ENCODE measurements around the gene CPXM1.

Gene CPXM1

DNA sequence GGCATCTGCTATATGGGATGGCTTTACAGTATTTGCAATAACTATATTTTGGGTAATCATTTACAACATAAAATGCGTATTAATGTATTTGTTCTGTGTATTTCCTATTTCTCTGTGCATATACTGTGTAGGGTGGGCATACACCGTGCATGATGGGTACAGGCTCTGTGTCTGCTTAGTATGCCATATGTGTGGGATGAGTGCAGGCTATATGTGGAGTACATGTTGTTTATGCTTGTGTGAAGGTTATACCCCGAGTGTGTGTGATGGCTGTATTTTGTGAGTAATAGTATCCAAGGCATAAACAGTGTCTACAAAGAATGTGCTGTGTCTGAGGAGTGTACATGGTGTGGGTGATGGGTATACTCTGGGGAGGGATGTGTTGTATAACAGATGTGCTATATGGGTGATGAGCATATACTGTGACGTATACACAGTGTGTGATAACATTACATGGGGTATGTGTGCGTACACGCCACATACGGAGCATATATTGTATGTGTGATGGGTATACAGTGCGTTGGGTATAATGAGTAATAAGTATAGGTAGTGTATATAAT lies 52.7 kb downstream of the CPXM1 start:
- no peak overlapping the region for H2AFZ ChIP-seq (ENCODE audit: low read depth, low read length)
- H2BK5ac ChIP-seq (ENCODE audit: low read depth, low read length, poor library complexity, severe bottlenecking): no peak overlapping the region
- H2BK12ac ChIP-seq (ENCODE audit: low read length in 2 of 2): no peak overlapping the region
- WGBS: 89% methylated on average over 8 of the region's 8 CpGs
- H3K4me3 ChIP-seq (ENCODE audit: insufficient read depth in 1 of 2, low read depth in 1 of 2, low read length in 2 of 2): no peak overlapping the region
- DNase-seq: no peak
- H4K8ac ChIP-seq (ENCODE audit: low read length): no peak overlapping the region
- no peak overlapping the region for H3K18ac ChIP-seq (ENCODE audit: low read depth in 1 of 2, low read length in 2 of 2)
- H2BK120ac ChIP-seq (ENCODE audit: low read depth, low read length): no peak overlapping the region
- H4K91ac ChIP-seq (ENCODE audit: low read length): no peak overlapping the region
- no peak overlapping the region for H3K4me2 ChIP-seq (ENCODE audit: low read length, poor library complexity, severe bottlenecking)
- peaks cover 23% of the 10 kb centered on the region for H3K4me1 ChIP-seq (ENCODE audit: control insufficient read depth, insufficient read depth, low read depth, low read length)
- no peaks in the 10 kb centered on the region for H3K9me3 ChIP-seq (ENCODE audit: control insufficient read depth, low read length)
- H3K36me3 ChIP-seq (ENCODE audit: control insufficient read depth in 1 of 2, insufficient read depth in 2 of 2, low read depth in 1 of 2, low read length in 2 of 2): no peaks in the 10 kb centered on the region
- no peak overlapping the region for H3K14ac ChIP-seq (ENCODE audit: low read length in 2 of 2)
- H2BK15ac ChIP-seq (ENCODE audit: low read depth, poor library complexity, severe bottlenecking): no peak overlapping the region
- no peaks in the 10 kb centered on the region for H3K79me1 ChIP-seq (replicated peaks; ENCODE audit: low read length, poor library complexity, severe bottlenecking)
- no peak overlapping the region for H3K4ac ChIP-seq (ENCODE audit: low read depth in 1 of 2, low read length in 2 of 2)
- peaks cover 82 to 84% of the 10 kb centered on the region in 2 experiments for H3K27me3 ChIP-seq (ENCODE audit: control insufficient read depth in 1 of 2, insufficient read depth in 1 of 2, low read length in 2 of 2)
- no peak overlapping the region for H3K9ac ChIP-seq (ENCODE audit: low read length)
- no peak overlapping the region for H3K27ac ChIP-seq (ENCODE audit: low read length, poor library complexity, severe bottlenecking)
- H3K23ac ChIP-seq (ENCODE audit: low read length in 2 of 2): no peak overlapping the region
- H2AK5ac ChIP-seq (ENCODE audit: low read length, severe bottlenecking): no peak overlapping the region

DNA sequence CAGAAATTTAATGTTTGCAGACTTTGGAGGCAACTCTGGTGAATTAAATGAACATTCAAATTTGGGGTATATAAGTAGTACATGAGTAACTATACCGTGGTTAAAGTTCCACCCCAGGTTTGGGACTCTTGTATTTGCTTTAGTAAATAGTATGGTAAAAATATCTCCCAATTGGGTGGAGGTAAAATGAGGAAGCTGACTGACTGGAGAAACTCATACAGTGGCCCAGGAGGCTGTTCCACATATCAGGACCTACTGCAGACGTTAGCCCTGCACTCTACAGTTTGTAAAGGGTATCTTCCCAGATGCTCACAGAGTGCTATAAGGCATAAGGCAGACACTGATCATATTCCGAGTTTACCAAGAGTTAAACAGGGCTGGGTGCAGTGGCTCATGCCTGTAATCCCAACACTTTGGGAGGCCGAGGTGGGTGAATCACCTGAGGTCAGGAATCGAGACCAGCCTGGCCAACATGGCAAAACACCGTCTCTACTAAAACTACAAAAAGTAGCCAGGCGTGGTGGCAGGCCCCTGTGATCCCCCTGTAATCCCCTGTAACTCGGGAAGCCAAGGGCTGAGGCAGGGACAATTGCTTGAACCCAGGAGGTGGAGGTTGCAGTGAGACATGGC lies 53.7 kb downstream of the CPXM1 start:
- DNase-seq: no peak
- H3K9ac ChIP-seq (ENCODE audit: low read length): no peak overlapping the region
- H2AFZ ChIP-seq (ENCODE audit: low read depth, low read length): no peak overlapping the region
- H3K79me1 ChIP-seq (replicated peaks; ENCODE audit: low read length, poor library complexity, severe bottlenecking): no peaks in the 10 kb centered on the region
- no peaks in the 10 kb centered on the region for H3K9me3 ChIP-seq (ENCODE audit: control insufficient read depth, low read length)
- no peak overlapping the region for H4K91ac ChIP-seq (ENCODE audit: low read length)
- no peak overlapping the region for H2BK120ac ChIP-seq (ENCODE audit: low read depth, low read length)
- H3K27ac ChIP-seq (ENCODE audit: low read length, poor library complexity, severe bottlenecking): no peak overlapping the region
- H3K27me3 ChIP-seq (ENCODE audit: control insufficient read depth in 1 of 2, insufficient read depth in 1 of 2, low read length in 2 of 2): peaks cover 87 to 91% of the 10 kb centered on the region in 2 experiments
- H2BK12ac ChIP-seq (ENCODE audit: low read length in 2 of 2): no peak overlapping the region
- no peak overlapping the region for H3K18ac ChIP-seq (ENCODE audit: low read depth in 1 of 2, low read length in 2 of 2)
- H3K4ac ChIP-seq (ENCODE audit: low read depth in 1 of 2, low read length in 2 of 2): no peak overlapping the region
- no peak overlapping the region for H3K4me3 ChIP-seq (ENCODE audit: insufficient read depth in 1 of 2, low read depth in 1 of 2, low read length in 2 of 2)
- no peak overlapping the region for H2BK5ac ChIP-seq (ENCODE audit: low read depth, low read length, poor library complexity, severe bottlenecking)
- H2BK15ac ChIP-seq (ENCODE audit: low read depth, poor library complexity, severe bottlenecking): no peak overlapping the region
- 75% methylated on average over 7 of the region's 8 CpGs for WGBS
- no peak overlapping the region for H3K14ac ChIP-seq (ENCODE audit: low read length in 2 of 2)
- no peak overlapping the region for H3K4me2 ChIP-seq (ENCODE audit: low read length, poor library complexity, severe bottlenecking)
- peaks cover 13% of the 10 kb centered on the region for H3K4me1 ChIP-seq (ENCODE audit: control insufficient read depth, insufficient read depth, low read depth, low read length)
- no peak overlapping the region for H3K23ac ChIP-seq (ENCODE audit: low read length in 2 of 2)
- no peaks in the 10 kb centered on the region for H3K36me3 ChIP-seq (ENCODE audit: control insufficient read depth in 1 of 2, insufficient read depth in 2 of 2, low read depth in 1 of 2, low read length in 2 of 2)
- no peak overlapping the region for H4K8ac ChIP-seq (ENCODE audit: low read length)
- no peak overlapping the region for H2AK5ac ChIP-seq (ENCODE audit: low read length, severe bottlenecking)

- H4K8ac ChIP-seq (ENCODE audit: low read length): no peak overlapping the region
- no peaks in the 10 kb centered on the region for H3K36me3 ChIP-seq (ENCODE audit: control insufficient read depth in 1 of 2, insufficient read depth in 2 of 2, low read depth in 1 of 2, low read length in 2 of 2)
- H4K91ac ChIP-seq (ENCODE audit: low read length): no peak overlapping the region
- no peaks in the 10 kb centered on the region for H3K79me1 ChIP-seq (replicated peaks; ENCODE audit: low read length, poor library complexity, severe bottlenecking)
- H3K4ac ChIP-seq (ENCODE audit: low read depth in 1 of 2, low read length in 2 of 2): no peak overlapping the region
- no peak overlapping the region for H2BK5ac ChIP-seq (ENCODE audit: low read depth, low read length, poor library complexity, severe bottlenecking)
- H3K4me3 ChIP-seq (ENCODE audit: insufficient read depth in 1 of 2, low read depth in 1 of 2, low read length in 2 of 2): no peak overlapping the region
- no peak overlapping the region for H2AFZ ChIP-seq (ENCODE audit: low read depth, low read length)
- no peaks in the 10 kb centered on the region for H3K9me3 ChIP-seq (ENCODE audit: control insufficient read depth, low read length)
- no peak for DNase-seq
- H3K14ac ChIP-seq (ENCODE audit: low read length in 2 of 2): no peak overlapping the region
- WGBS: 62% methylated on average over 4 of the region's 4 CpGs
- H3K4me2 ChIP-seq (ENCODE audit: low read length, poor library complexity, severe bottlenecking): no peak overlapping the region
- peaks cover 91% of the 10 kb centered on the region in 2 experiments for H3K27me3 ChIP-seq (ENCODE audit: control insufficient read depth in 1 of 2, insufficient read depth in 1 of 2, low read length in 2 of 2)
- H3K23ac ChIP-seq (ENCODE audit: low read length in 2 of 2): no peak overlapping the region
- no peak overlapping the region for H3K18ac ChIP-seq (ENCODE audit: low read depth in 1 of 2, low read length in 2 of 2)
- H3K4me1 ChIP-seq (ENCODE audit: control insufficient read depth, insufficient read depth, low read depth, low read length): peaks cover 13% of the 10 kb centered on the region
- no peak overlapping the region for H2BK12ac ChIP-seq (ENCODE audit: low read length in 2 of 2)
- H2BK15ac ChIP-seq (ENCODE audit: low read depth, poor library complexity, severe bottlenecking): no peak overlapping the region
- no peak overlapping the region for H3K9ac ChIP-seq (ENCODE audit: low read length)
- H2AK5ac ChIP-seq (ENCODE audit: low read length, severe bottlenecking): no peak overlapping the region
- no peak overlapping the region for H3K27ac ChIP-seq (ENCODE audit: low read length, poor library complexity, severe bottlenecking)
- no peak overlapping the region for H2BK120ac ChIP-seq (ENCODE audit: low read depth, low read length)
Measured at GRCh38 chr20:2745936-2746635, 54.3 kb downstream of the CPXM1 start.

GRCh38 chr20:2745060-2745910 lies 55.1 kb downstream of the CPXM1 start:
- no peak for DNase-seq
- Histone ChIP-seq H2BK12ac (ENCODE audit: low read length in 2 of 2) (no peak overlapping the region), H3K9ac (ENCODE audit: low read length) (no peak overlapping the region), H3K14ac (ENCODE audit: low read length in 2 of 2) (no peak overlapping the region), H3K9me3 (ENCODE audit: control insufficient read depth, low read length) (no peaks in the 10 kb centered on the region), H3K18ac (ENCODE audit: low read depth in 1 of 2, low read length in 2 of 2) (no peak overlapping the region), H3K4ac (ENCODE audit: low read depth in 1 of 2, low read length in 2 of 2) (no peak overlapping the region), H3K27me3 (ENCODE audit: control insufficient read depth in 1 of 2, insufficient read depth in 1 of 2, low read length in 2 of 2) (peaks cover 91% of the 10 kb centered on the region in 2 experiments), H3K4me2 (ENCODE audit: low read length, poor library complexity, severe bottlenecking) (no peak overlapping the region), H2BK120ac (ENCODE audit: low read depth, low read length) (no peak overlapping the region), H2BK5ac (ENCODE audit: low read depth, low read length, poor library complexity, severe bottlenecking) (no peak overlapping the region), H3K23ac (ENCODE audit: low read length in 2 of 2) (no peak overlapping the region), H3K36me3 (ENCODE audit: control insufficient read depth in 1 of 2, insufficient read depth in 2 of 2, low read depth in 1 of 2, low read length in 2 of 2) (no peaks in the 10 kb centered on the region), H2AFZ (ENCODE audit: low read depth, low read length) (no peak overlapping the region), H2BK15ac (ENCODE audit: low read depth, poor library complexity, severe bottlenecking) (no peak overlapping the region), H4K91ac (ENCODE audit: low read length) (no peak overlapping the region), H3K79me1 (replicated peaks; ENCODE audit: low read length, poor library complexity, severe bottlenecking) (no peaks in the 10 kb centered on the region), H3K4me3 (ENCODE audit: insufficient read depth in 1 of 2, low read depth in 1 of 2, low read length in 2 of 2) (no peak overlapping the region), H4K8ac (ENCODE audit: low read length) (no peak overlapping the region), H3K27ac (ENCODE audit: low read length, poor library complexity, severe bottlenecking) (no peak overlapping the region), H2AK5ac (ENCODE audit: low read length, severe bottlenecking) (no peak overlapping the region), H3K4me1 (ENCODE audit: control insufficient read depth, insufficient read depth, low read depth, low read length) (peaks cover 5% of the 10 kb centered on the region)
- WGBS: 77% methylated on average over 12 of the region's 12 CpGs

All from mesenchymal stem cell (in vitro differentiated cells and primary cell).